ENCODE results near the gene SH3BP5.

SH3BP5 gene

DNA sequence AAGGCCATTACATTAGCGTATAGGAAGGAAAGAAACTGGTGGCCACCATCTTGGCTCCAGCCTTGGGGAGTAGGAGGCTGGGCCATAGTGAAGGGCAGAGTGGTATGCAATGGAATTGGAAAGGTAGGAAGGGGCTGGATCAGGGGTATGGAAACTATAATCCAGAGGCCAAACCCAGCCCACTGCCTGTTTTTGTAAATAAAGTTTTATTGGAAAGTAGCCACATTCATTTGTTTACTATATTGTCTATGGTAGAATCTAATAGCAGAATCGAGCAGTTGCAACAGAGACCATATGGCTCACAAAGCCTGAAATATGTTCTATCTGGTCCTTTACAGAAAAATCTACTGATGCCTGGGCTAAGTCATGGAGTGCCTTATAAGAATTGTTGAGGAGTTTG lies 14.1 kb upstream of the SH3BP5 start:
- no peak for DNase-seq

DNA sequence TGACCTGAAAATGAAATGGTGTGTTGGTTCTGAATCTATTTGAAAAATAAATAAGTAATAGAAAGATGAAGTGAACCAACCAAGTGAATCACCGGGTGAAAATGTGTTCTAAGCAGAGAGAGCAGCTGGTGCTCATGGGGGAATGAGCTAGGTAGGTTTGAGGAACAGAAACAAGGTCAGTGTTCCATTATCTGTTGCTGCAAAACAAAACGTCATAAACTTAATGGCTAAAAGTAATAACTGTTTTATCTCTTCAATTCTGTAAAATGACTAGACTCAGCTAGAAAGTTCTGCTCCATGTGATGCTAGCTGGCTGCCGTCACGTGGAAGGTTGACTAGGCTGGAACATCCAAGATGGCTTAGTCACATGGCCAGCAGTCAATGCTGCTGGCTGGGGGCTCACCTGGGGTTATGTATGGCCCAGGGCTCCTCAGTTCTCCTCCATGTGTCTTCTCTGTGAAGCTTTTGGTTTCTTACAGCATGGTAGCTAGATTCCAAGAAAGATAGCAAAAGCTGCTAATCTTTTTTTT lies 13.3 kb upstream of the SH3BP5 start:
- no peak for DNase-seq

DNA sequence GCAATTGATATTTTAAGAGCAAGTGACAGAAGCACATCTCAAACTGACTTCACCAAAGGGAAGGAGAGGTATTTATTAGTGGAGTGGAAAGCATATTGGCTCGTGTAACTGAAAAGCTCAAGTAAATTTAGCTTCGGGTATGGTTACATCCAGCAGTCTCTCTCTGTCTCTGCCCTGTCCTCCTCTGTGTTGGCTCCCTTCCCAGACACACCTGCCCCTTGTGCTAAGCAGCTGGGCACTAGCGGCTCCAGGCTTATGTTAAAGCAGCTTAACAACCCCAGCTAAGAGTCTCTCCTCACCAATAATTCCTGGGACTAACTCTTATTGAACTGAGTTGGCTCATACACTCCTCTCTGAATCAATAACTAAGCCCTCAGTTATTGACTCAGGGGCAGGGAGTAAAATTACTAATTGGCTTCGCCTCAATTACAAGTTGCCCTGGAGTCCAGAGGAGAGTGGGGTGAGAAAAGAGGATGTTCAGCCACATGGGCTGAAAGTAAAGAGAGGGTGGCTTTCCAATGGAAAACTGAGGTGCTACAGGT lies 12.8 kb upstream of the SH3BP5 start:
- no peak for DNase-seq

DNA sequence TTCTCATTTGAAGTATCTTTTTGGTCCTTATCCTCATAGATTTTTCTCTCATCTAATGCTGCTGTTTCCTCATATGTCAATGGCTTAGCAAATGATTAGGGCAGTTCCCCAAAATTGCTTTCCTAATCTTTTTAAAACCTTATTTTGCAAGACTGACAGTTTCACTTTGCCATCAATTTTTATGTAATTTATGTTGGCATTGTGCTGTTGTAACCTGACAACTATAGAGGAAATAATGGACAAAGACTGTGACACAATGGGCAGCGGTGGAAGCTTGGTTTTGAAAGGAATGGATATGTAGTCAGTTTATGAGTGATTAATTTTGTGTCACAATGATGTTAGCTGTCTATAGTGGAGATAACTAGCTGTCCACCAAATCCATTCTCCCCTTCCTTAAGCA lies 10.6 kb upstream of the SH3BP5 start:
- no peak for DNase-seq

DNA sequence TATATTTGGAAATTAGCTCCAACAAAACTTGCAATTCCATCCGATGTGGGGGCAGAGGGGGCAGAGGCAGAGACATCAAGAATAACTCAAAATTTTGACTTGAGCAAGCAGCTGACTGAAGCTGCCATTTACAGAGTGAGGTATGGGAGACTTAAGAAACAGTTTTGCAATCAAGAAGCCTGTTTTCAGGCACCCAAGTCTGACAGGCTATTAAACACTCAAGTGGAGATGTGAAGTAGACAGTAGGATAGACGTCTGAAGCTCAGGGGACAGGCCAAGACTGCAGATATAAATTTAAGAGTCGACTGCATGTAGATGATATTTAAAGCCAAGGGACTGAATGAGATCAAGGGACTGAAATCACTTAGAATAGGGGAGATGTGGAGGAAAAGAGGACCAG lies 9.9 kb upstream of the SH3BP5 start:
- DNase-seq, result no peak

DNA sequence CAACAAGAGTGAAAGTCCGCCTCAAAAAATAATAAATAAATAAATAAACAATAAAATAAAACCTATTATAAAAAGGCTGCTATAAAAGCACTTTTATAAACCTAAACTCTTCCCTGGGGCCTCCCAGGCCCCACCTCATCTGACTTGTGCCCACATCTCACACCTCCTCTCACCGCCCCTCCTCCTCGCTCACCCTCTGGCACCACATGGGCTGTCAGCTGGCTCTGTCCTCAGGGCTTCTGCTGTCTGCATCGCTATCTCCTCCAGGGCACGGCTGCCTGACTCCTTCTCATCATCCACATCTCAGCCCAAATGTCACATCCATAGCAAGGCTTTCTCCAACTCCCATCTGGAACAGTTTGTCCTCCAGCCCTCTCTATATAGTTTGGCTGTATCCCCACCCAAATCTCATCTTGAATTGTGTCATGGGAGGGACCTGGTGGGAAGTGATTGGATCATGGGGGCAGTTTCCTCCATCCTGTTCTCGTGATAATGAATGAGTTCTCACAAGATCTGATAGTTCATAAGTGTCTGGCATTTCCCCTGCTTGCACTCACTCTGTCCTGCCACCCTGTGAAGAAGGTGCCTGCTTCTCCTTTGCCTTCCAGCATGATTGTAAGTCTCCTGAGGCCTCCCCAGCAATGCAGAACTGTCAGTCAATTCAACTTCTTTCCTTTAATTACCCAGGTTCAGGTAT lies 8.8 kb upstream of the SH3BP5 start:
- no peak for DNase-seq

DNA sequence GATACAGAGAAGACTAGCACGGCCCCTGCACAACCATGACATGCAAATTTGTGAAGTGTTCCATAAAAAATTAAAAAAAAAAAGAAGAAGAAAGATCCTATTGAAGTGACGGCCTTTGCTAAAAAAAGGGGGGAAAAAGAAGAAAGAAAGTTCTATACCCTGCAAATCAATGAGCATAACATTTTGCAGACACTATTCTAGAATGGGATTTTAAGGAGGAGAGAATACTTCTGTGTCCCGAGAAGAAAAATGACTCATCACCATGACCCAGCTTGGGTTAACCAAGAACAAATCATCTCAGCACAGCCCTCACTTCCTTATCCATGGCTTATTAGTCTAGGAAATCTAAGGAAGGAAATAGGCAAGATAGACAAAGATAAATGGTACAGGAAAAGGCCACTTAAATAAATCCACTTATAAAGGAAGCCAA lies 7.4 kb upstream of the SH3BP5 start:
- no peak for DNase-seq

DNA sequence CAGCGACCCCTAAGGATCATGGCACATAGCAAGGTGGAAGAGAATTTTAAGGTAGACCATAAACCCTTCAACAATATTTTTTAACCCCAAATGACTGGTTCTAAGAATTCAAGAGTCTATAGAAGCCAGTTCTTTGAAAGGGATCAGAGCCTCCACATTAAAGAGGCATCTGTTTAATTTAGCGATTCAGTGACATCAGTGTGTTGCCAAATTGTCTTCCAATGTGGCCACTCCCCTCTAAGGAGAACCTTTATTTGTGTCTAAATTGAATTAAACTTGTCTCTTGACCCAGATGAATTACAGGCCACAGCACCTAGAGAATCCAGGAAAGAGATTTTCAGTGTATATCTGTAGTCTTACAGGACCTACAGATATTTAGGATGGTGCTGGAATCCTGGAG lies 6.6 kb upstream of the SH3BP5 start:
- no peak for DNase-seq

DNA sequence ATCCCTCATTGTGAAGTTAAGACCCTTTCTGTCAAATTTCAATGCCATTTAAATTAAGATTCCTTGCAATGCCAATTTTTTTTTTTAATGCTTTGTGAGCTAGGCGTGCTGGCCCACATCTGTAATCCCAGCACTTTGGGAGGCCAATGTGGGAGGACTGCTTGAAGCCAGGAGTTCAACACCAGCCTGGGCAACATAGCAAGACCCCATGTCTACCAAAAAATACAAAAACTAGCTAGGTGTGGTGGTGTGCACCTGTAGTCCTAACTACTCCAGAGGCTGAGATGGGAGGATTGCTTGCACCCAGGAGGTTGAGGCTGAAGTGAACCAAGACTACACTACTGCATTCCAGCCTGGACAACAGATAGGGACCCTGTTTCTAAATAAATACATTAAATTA lies 5.6 kb upstream of the SH3BP5 start:
- DNase-seq, result no peak

DNA sequence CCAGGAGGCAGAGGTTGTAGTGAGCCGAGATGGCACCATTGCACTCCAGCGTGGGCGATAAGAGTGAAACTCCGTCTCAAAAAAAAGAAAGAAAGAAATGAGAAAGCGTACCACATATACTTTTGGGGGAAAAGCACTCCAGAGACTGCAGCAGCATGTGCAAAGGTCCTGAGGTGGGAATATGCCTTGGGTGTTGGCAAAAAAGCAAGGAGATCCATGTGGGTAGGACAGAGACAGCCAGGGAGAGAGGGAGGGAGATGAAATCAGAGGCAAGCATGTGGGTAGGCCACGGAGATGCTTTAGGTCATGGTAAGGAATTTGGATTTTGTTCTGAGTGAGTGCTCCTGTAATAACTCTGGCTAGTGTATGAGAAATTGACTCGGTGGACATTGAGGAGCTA lies 3.7 kb upstream of the SH3BP5 start:
- no peak for DNase-seq

DNA sequence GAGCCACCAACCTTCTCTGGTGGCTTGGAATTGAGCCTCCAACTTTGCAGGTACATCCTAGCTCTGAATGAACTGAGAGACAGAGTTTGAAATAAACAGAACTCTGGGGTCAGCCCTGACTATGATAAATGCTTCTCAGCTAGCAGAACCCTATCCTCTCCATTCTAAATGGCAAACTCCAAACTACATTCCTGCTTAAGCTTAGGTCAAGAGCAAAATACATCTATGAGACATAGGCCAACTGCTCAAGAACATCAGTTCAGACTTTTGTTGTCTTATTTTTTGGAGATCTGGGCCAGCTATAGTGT lies 1.5 kb upstream of the SH3BP5 start:
- DNase-seq, result no peak

DNA sequence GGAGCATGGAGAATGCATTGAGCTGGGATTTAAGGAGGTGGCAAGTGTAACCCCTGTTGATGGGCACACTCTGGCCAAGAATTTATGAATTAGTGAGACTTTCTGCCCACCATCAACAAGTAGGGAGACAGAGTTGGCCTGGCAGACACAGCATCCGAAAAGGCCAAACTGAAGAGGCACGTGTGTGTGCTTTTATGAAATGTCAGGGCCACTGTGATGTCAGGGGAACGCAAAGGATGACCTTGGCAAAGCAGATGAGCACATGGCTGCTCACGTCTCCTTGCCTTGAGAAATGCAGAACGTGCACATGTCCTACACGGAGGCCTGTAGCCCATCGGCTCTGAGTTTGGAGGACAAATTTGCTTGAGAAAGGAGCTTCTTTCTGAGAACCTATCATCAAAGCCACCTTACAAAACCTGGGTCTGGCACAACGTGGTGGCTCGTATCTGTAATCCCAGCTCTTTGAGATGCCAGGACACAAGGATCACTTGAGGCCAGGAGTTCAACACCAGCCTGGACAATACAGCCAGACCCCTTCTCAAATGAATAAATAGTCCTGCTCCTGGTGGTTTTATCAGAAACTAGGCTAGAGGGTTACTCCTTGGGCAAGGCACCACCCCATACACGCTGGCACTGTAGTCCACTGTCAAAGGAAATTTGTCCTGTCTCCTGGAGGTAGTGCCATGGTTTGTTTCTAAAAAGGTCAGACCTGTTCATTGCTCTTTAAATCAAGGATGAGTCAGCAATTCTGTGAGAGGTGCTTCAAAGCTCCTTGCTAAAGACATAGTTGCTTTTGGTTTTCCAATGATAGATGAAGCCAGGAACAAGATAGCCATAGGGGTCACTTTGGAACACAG lies 941 bp upstream of the SH3BP5 start:
- DNase-seq, result no peak

DNA sequence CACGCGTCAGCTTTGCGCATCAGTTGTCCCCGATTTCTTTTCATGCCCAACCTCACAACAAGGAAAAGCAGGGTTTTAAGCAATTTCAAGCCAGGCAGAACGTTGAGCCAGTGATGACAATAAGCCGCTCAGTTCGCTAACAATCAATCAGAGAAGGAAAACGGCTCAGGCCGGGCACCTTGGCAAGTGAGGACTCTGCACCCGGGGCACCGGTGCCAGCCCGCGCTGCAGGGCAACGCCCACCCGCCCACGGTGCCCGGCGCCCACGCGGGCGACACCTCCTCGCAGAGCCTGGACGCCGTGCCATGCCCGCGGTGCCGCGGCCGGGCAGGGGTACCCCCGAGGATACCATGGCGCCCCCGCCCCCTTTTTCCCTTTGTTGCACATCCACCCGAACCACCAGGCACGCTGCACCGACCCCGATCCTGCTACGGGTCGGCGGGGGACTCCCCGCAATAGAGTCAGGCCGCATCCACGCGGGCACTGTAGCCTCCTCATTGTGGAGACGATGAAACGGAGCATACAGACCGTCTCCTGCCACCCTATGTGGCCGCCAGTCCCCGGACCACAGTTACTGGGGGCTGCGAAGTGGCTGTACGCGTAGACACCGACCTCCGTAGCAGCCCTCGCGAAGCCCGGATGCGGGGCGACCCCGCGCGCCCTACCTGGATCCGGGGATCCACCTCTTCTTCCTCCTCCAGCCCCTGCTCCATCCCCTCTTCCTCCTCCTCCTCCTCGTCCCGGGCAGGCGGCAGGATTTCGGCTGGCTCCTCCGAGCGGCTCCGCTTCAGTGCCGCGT lies 581 bp downstream of the SH3BP5 start:
- DNase-seq, result no peak

DNA sequence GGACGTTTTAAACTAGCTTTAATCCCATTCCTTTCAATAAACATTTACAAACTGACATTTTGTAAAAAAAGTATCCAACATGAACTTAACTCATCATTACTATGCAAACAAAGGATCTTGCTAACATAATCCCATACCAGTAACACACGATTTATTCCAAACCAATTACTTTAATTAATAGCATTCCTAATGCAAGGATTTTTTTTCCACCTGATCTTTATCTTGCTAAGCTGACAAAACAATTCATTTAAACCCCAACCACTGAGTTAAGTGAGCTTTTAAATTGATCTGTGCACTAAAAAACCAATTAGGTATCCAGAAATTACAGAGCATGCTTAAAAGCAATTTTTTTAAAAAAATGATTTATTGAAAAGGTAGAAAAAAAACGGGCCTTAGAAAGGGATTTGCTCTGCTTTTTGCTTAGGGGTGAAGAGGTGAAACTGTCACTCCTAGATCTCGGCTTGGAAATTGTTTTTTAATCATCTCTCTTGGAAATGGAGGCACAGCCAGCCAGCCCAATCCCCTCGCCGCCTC lies 1.2 kb downstream of the SH3BP5 start:
- DNase-seq, result no peak

DNA sequence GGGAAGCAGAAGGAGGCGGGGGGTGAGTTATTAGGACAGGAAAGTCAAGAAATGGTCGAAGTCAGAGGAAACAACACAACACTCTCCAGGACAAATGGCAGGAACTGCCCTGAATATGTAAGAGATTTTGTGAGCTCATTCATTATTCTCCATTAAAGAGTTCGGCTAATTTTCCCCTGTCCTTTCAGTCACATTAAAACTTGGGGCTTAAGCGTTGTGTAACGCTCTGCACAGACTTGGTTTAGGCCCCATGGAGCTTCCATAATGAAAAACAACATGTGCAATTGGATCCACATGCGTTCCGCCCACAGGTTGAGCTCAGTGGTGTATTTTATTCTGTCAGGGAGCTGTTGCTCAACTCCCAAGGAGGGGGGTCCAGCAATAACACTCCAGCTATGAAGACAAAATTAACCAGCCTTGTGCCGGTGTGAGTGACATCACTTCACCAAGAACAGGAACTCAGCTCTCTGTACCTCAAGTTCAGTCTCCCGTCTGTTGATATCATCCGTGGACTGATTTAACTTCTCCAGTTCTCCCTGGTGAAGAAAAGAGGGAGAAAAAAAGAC lies 2.3 kb downstream of the SH3BP5 start:
- no peak for DNase-seq

DNA sequence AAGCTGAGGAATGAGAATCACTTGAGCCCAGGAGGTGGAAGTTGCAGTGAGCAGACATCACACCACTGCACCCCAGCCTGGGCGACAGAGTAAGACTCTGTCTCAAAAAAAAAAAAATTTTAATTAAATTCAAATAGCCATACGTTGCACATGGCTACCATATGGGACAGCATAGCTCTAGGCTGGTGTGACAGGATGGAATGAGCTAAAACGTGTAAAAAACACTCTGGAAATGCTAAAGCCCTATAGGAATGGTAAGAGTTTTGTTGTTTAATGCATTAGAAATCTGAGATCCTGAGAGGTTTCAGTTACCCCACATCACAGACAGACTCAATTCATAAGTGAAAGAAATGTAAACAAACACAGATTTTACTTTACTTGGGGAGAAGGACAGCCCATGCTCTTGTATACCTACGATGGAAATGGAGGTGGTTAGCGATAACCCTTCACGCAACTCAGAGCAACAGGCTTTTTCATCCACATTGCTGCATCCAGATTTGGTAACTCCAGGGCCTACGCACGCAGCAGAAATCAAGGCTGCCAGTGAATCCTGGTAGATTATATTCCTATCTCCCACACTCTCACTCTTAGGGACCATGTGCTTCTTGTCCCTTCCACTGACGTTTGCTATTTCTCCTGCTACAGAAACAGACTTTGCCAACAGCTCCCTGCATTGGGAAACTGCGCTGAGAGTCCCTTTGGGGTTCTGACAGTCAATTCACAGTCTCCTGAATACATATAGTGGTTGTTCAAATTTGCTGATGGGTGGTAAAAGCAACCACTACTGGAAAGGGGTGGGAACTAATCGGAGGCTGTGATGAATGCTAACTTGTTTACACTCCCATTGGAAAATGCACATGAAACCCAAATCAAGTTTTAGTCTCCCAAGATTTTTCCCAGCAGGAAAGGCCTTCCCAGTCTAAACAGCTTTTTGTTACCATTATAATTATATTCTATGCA lies 3.1 kb downstream of the SH3BP5 start:
- DNase-seq, result no peak

DNA sequence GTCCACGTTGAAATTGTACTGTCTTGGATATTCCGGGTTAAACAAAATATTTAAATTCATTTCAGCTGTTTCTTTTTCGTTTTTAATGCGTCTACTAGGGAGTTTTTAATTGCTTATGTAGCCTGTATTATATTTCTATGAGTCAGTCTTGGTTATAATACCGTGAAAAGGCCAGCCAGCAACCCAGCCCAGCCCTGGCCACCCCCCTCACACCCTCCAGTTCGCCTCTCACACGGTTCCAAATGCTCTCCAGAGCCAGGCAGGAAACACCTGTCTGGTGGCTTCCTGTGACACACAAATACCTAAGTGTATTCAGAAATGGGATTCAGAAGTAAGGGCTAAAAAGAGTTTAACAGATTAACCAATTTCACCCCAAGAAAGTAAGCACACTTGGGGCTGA lies 4.4 kb downstream of the SH3BP5 start:
- no peak for DNase-seq

DNA sequence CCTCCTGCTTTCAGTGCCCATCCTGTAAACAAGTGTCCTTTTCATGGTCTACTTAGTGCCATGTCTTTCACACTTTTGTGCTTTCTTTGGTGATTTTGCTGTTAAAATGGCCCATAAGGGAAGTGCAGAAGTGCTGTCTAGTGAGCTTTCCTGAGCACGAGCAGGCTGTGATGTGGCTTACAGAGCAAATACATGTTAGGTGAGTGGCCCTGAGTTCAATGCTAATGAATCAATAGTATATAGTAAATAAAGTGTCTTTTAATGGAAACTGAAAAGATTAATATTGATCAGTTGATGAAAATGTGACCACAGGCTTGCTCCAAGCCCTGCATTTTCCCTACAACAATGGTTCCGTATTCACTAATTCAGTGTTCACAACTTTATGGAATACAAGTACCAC lies 5.7 kb downstream of the SH3BP5 start:
- no peak for DNase-seq

DNA sequence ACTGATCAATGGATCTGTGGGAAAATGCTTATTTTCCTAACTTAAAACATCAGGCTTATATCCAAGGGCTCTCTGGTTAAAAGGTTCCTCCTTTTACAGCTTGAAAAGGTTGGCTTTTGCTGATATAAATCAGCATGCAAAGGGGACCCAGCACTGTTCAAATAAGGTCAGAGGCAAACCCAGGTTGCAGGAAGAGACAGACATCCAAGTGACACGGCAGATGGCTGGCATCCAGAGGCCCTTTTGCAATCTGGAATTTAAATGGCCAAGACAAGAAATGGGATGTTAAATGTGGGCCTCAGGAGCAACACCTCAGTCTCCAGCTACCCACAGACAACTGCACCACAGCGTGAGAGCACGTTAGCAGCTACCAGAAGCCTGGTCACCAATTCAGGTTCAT lies 6.3 kb downstream of the SH3BP5 start:
- DNase-seq, result no peak

DNA sequence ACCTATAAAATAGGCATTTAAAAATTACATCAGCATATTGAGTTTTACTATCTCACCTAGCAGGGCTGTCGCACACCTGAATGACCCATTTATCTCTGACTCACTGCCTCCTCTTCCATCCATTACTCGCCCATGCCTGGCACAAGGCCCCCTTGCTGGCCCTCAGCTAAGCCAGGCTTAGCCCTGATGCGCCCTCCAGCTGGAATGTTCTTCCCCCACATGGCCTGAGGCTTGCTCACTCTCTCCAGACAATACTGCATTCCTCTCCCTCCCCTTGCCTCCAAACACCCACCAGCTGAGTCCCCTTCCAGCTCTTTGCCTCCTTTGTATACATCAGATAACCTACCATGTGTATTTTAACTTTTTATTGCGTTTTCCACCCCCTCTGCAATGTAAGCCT lies 7.2 kb downstream of the SH3BP5 start:
- no peak for DNase-seq

DNA sequence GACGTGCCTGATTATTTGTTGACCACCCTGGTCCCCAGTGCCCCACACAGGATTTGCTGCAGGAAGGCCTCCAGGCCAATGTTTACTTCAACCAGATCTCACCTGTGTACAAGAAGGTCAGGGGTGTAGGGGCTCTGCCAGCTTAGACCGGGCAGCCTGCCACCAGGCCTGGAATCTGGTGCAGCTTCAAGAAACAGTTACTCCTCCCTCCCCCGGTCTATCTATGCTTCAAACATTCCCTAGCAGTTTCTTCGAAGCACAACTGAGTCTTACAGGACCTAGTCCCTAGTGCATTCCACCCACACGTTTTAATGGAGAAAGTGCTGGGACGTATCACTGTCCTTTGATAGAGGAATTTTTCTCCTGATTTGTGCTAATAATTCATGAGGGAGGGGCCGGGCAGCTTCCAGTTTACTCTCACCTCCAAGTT lies 8.0 kb downstream of the SH3BP5 start:
- no peak for DNase-seq

DNA sequence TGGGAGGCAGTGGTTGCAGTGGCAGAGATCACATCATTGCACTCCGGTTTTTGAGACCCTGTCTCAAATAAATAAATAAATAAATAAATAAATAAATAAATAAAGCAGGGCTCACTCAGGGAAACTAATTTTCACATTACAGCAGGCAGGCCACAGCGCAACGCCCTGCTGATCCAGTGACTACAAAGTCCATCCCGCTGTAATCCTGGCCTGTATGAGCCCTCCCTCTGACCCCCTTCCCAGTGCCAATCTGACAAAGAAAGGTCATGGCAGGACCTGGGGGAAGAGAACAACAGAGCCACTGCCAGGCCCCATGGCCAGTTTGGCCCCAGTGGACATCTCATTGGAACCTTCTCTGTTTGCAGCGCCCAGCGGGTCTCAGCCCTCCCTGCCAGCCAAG lies 9.3 kb downstream of the SH3BP5 start:
- no peak for DNase-seq
